HG02840 (cell line): ENCODE measurements around the gene AGFG2.
A peak's percentile ranks its signal among the peaks of the same experiment; 100 is the strongest.

Experiments
- ATAC-seq: cut with Tn5 transposase; IDR thresholded peaks from one replicate; pipeline ENCODE4 v1.9.1; 2021; ENCODE audit warnings: mild to moderate bottlenecking, moderate library complexity, moderate number of reproducible peaks; ENCODE audit not compliant: unreplicated experiment, low FRiP score

The AGFG2 gene

DNA sequence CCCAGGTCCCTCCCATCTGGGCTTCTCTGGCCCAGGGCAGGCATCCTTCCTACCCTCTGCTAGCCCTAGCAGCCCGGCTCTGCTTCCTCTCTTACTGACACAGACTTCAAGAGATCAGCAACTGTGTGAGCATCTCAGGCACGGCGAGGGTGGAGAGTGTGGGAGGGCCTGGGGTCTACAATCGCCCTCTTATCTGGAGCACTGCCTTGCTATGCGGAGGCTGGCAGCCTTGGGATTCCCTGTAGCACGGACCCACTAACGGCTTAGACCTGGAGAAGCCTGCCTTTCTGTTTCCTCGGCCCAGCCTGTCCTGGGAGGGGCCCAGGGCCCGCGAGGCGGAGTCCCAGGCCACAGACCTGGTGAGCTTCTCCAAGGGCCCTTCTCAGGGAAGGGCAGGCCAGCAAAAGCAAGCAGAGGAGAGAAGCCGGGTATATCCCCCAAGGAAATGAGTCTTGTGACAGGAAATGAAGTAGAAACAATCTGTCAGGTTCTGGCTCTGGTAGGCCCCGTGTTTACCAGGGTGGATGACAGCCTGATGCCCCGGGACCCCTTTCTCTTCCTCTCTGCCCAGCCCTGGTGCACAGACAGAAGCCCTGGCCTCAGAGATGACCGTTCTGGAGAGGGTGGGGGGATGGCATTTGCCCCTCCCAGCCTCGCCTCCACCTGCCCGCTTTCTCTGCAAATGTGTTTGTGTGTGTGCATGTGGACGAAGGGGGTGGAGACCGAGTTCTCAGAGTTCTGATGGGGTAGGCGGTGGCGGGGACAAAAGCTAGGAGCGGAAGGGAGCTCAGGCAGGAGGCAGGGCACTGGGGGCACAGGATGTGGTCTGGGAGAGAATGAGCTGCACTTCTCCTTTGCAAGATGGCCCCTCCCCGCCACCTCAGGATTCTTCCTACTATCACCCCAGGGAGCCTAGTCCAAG, 44.4 kb downstream of the AGFG2 start:
- no peak for ATAC-seq

DNA sequence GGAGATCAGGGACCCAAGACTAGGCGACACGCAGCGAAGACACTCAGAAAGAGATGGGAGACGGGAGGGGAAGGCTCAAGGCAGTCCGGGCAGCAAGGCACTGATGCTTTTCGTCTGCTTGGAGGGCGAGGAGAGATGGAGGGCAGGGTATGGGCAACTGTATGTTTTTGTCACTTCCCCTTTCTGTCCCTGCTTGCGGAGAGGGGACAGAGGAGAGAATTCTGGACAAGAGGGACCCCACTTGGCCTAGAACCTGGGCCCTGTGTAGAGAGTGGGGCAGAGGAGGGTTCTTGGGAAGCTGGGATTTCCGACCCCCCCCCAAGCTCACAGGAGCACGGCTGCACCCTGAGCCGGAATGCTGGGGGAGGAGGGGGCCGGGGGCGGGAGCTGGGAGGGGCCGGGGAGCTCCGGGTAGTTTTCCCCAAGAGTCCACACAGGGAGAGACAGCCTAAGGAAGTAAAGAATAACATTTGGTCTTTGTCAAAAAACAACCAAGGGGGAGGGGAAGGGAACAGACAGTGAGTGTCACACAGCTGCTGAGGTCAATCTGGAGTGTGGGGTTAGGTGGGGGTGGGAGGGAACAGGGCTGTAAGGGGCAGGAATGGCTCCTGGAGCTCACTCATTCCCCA, 45.2 kb downstream of the AGFG2 start:
- no peak for ATAC-seq

DNA sequence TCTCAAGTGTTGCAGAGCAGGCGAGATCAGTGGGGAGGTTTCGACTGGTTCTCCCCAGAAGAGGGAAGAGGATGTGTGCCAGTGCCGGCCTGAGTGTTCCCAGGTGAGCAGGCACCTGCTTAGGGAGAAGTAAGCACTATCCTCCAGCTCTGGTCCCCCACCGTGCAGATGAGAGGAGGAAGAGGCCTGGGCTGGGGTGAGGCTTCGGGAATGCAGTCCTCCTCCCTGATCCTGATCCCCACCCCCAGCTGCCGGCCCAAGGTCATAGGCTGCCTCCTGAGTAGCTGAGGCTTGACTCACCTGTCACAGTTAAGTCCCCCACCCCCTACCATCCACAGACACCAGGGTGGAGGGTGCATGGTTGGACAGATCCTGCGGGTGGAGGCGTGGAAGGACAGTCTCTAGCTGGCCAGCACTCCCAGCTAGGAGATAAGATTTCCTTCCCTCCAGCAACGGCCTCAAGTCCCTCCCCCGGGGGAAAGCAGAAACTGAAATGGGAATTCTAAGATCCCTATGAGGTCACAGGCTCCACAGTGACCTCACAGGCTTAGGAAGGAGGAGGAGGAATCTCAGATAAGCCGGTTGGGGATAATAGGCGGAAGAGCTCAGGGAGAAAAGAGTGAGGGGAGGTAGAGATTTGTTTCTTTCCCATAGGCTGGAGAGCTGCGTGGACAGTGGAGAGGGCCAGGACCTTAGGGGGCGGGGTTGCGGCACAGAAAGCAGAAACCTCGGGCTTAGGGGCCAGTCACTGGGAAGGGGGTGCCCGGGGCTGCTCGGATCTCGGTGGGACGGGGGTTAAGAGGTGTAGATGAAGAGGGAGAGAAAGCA, 45.9 kb downstream of the AGFG2 start:
- no peak for ATAC-seq

GRCh38 chr7:100585511-100586265, 46.7 kb downstream of the AGFG2 start, which contains the start of gene LRCH4:
LRCH4 (minus strand) TSS chr7:100586129; CDS start chr7:100586100, 29 bp downstream.
- ATAC-seq = no peak

DNA sequence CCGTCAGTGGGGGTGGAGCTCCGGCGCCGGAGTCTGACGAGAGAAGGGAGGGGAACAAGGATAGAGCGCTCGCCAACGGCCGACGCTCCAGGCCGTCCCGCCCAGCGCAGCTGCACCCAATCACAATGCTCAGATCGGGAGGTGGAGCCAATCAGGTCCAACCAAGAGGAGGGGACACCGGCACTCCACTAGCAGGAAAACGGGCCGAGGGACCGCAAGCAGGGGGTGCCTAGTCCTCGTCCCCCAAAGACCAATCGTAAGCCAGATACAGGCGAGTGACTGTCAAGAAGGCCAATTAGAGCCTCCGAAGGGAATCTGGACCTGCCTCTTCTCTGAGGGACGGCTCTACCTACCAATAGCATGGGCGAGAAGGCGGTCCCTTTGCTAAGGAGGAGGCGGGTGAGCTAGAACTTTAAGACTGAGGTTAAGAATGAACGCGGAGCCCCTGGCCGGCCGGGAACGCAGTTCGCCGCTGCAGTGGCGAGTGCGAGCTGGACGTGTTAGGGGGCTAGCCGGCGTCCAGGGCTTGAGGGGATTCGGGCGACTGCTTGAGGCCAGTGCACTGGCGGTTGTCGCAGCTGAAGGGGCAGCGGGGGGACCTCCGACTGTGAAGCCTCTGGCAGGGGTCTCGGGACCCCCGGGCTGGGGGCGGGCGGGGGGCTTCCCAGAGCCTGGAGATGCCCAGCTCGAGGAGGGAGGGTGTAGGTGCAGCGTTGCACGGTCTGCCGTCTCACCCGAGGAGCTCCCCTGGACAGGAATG, 47.4 kb downstream of the AGFG2 start, which contains the start of gene FBXO24:
Gene FBXO24, plus strand, starts transcription at position 63 of the 760 bp plus-strand sequence. Its CDS starts 298 bp downstream, at position 361.
- peak; percentile 86 for ATAC-seq

DNA sequence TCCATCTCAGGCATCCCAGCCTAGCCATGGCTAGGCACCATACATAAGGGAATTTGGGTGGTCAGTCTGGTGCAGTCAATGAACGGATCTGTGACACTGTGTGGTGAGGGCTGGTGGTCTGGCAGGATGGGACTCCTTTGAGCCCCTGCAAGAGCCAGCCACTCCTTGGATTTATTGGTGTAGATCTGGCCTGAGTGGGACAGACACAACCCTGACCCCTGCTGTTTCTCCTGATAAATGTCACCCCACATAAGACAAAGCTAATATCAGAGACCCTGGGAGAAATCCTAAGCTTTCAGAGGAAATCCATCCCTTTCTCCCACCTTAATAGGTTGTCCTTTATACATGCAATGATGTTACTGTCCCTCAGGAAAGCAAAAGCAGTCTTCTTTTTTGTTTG, 49.4 kb downstream of the AGFG2 start:
- no peak for ATAC-seq

GRCh38 chr7:100589341-100589947, 50.4 kb downstream of the AGFG2 start:
- no peak for ATAC-seq

DNA sequence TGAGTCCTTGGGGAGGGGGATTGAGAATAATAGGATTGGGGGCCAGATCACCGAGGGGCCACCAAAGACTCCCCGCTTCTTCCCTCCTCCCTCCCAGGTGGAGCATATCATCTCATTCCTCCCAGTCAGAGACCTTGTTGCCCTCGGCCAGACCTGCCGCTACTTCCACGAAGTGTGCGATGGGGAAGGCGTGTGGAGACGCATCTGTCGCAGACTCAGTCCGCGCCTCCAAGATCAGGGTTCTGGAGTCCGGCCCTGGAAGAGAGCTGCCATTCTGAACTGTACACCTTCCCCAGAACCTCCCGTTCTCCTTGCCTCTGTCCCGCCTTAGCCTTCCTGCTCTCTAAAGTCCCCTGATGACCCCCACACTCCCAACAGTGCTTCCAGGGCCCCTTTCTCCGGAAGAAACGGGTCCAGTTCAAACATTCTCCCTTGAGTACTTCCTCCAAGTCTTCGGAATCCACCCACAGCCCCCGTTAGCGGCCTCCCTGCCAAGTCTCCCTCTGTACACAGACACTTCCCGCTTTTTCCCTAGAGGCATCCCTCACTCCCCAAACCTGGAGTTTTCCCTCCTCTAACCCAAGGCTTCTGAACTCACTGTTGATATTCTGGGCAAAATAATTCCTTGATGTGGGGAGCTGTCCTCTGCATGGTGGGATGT, 51.2 kb downstream of the AGFG2 start:
- no peak for ATAC-seq

DNA sequence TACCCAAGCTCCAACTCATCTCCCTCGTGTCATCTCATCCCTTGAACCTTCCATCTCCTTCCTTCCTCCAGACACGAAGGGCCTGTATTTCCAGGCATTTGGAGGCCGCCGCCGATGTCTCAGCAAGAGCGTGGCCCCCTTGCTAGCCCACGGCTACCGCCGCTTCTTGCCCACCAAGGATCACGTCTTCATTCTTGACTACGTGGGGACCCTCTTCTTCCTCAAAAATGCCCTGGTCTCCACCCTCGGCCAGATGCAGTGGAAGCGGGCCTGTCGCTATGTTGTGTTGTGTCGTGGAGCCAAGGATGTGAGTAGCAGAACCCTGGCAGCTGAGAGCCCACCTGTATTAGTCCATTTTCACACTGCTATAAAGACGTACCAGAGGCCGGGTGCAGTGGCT, 52.6 kb downstream of the AGFG2 start:
- no peak for ATAC-seq

DNA sequence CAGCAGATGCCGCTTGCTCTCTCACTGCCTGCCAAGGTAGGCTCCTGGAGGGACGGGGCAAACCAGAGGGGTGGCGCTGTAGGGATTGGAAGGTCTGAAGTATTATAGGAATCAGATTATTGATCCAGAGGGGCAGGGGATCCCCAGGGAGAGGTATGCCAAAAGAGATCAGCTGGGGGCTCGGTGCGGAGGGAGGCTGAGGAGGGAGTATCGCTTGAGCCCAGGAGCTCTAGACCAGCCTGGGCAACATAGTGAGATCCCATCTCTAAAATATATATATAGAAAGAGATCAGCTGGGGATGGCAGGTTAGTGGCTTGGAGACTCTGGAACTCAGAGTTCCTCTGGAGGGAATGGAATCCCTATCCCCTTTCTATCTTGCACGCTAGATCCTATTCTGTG, 56.2 kb downstream of the AGFG2 start:
- no peak for ATAC-seq

GRCh38 chr7:100598425-100598824, 59.4 kb downstream of the AGFG2 start:
- no peak for ATAC-seq

DNA sequence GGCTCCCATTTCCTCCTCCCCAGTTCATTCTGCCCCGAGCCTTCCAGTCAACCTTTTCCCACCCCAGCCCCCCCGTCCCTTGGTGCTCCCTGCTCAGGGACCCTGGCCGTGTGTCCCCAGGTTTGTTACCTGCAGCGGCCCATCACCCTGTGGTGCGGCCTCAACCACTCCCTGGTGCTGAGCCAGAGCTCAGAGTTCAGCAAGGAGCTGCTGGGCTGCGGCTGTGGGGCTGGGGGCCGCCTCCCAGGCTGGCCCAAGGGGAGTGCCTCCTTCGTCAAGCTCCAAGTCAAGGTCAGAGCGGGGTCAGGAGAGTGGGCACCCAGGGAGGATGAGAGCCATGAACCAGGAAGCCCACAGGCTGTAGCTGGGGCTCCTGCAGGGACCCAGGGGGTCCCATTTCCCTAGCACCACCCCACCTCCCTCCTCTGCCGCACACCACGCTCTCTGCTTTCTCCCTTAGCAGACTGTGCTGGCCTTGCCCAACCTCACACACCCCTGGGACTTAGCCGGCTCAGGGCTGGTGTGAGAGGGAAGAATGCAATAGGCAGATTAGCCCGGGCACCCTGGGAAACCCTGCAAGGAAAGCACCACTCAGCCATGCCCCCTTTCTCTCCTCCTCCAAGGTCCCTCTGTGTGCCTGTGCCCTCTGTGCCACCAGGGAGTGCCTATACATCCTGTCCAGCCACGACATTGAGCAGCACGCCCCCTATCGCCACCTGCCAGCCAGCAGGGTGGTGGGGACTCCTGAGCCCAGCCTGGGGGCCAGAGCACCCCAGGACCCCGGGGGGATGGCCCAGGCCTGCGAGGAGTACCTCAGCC, 61.1 kb downstream of the AGFG2 start:
- no peak for ATAC-seq

DNA sequence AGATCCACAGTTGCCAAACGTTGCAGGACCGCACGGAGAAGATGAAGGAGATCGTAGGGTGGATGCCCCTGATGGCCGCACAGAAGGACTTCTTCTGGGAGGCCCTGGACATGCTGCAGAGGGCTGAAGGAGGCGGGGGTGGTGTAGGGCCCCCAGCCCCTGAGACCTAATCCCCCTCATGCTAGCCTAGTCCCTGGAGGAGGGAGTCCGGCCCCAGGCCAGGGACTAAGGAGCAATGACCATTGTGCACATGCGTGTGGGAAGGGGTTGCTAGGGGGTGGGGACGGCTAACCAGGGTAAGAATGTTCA, 61.7 kb downstream of the AGFG2 start:
- no peak for ATAC-seq

DNA sequence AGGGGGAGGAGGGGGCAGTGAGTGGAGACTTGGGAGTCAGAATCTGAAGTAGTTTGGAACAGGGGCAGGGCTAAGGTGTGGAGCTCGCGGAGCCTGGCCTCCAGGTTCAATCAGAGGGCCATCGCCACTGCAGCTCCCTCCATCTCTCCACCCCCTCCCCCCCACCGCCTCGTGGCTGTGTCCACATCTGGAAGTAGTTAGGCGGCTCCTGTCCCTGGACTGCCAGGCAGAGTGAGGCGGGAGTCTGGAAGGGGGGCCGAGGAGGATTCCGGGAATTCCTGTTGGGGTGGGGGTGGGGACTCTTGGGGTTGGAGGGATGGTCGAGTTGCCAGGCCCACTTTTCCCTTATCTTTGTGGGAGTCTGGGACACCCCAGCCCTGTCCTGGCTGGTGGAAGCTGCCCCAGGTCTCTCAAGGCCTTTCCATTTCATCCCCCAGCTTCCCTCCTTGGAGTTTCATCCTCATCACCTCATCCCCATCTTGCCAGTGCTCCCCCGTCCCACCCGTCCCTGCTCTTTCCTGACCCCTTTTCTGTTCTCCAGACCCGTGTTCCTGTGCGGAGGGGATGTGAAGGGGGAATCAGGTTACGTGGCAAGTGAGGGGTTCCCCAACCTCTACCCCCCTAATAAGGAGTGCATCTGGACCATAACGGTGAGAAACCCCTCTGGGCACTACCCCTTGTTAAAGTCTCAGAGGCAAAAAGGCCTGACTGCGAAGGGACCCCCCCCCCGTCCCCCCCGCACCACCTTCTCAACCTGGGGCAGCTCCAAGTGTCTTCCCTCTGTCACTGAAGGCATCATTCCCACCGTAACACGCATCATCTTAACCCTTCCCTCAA, 64.1 kb downstream of the AGFG2 start:
- no peak for ATAC-seq

- no peak for ATAC-seq
These were observed 64.7 kb downstream of the AGFG2 start for GRCh38 chr7:100603726-100604027.

- no peak for ATAC-seq
These were observed 65.3 kb downstream of the AGFG2 start for GRCh38 chr7:100604028-100604975.
